ENCODE data around the gene TMCO4.
A peak's percentile ranks its signal among the peaks of the same experiment; 100 is the strongest.
"Not testable (repeated sequence)": the region's sequence is repeated elsewhere in the genome, so short reads cannot be mapped to it uniquely, and the experiment has no call there.

The TMCO4 gene

DNA sequence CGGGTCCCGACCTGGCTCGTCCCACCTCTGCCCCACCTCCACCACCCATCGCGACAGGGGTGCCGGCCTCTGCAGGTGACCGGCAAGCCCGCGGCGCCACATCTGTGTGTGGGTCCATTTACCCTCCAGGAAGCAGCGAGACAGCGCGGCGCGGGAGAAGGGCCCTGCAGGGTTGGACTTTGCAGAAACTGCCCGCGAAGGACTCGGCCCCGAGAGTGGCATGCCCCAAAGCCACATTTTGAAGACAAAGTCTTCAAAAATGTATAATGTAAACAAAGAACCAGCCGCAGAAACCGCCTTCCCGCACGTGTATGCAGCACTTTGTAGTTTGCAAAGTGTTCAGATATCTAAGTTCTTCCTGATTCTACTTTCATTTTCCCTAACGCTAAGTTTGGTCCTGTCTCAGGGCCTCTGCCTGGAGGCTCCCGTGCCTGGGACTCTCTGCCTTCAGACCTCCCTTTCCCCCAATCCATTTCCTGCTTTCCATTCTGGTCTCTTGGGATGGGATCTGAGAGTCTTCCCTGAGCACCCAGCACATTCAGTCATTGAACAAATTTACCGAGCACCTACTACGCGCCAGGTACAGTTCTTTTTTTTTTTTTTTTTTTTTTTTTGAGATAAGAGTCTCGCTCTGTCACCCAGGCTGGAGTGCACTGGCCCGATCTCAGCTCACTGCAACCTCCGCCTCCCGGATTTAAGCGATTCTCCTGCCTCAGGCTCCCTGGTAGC lies 524 bp upstream of the TMCO4 start:
- H3K4me3 Mint-ChIP-seq, result peak overlapping the region; percentile 83
- H3K9me3 Mint-ChIP-seq, result no peaks in the 10 kb centered on the region
- peaks cover 3% of the 10 kb centered on the region for H3K36me3 Mint-ChIP-seq (ENCODE audit: low read depth)
- peaks cover 9% of the 10 kb centered on the region for H3K27me3 Mint-ChIP-seq (ENCODE audit: low read depth)
- H3K4me1 Mint-ChIP-seq (ENCODE audit: low read depth), result peaks cover 15% of the 10 kb centered on the region
- H3K27ac Mint-ChIP-seq, result peak overlapping the region; percentile 78

DNA sequence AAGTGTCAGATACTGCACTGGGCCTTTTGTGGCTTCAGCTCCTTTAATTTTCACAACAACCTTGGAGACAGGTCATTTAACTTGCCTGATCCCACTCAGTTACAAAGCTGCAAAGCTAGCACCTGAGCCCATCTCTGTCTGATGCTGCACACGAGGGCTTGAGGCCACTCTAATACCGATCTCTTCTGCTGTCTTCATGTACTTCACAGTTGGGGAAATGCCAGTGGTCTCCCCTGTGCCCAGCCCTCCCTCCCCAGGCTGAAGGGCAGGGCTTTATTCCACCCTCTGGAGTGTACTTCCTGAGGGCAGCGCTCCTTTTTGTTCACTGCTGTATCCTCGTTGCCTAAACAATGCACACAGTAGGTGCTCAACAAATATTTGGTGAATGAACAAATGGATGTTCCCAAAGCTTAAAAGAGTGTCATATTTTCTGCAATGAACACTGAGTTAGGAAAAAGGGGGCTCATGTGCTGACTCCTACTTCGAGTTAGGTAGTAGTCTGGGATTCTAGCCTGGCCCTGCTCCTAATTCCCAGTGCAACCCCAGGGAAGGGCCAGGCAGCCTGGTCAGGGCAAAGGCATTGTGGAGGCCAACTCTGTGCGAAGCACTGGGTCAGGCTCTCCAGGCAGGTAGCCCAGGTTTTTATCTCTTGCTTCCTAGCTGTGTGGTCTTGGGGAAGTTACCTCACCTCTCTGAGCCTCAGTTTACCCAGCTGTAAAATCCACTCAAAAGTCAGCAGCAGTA lies 1.1 kb downstream of the TMCO4 start:
- Mint-ChIP-seq H3K27ac (peak overlapping the region; percentile 67), H3K36me3 (ENCODE audit: low read depth) (peaks cover 3% of the 10 kb centered on the region), H3K27me3 (ENCODE audit: low read depth) (peaks cover 5% of the 10 kb centered on the region), H3K4me1 (ENCODE audit: low read depth) (peaks cover 15% of the 10 kb centered on the region), H3K9me3 (no peaks in the 10 kb centered on the region), H3K4me3 (peak overlapping the region; percentile 71)

DNA sequence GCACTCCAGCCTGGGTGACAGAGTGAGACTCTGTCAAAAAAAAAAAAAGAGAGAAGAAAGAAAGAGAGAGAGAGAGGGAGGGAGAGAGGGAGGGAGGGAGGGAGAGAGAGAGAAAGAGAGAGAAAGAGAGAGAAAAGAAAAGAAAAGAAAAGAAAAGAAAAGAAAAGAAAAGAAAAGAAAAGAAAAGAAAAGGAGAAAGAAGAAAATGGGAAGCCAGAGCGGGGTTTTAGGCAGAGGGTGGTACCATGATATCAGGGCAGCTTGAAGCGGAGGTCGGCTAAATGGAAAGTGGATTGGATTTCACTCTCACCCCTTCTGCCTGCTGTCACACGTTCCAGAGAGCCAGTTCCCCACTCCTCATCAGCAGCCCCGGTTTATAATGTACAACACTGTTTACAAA lies 1.9 kb downstream of the TMCO4 start:
- H3K4me3 Mint-ChIP-seq, result peak overlapping the region; percentile 50
- peak overlapping the region; percentile 41 for H3K27ac Mint-ChIP-seq
- H3K9me3 Mint-ChIP-seq, result no peaks in the 10 kb centered on the region
- H3K27me3 Mint-ChIP-seq (ENCODE audit: low read depth), result peaks cover 5% of the 10 kb centered on the region
- peaks cover 15% of the 10 kb centered on the region for H3K4me1 Mint-ChIP-seq (ENCODE audit: low read depth)
- peaks cover 7% of the 10 kb centered on the region for H3K36me3 Mint-ChIP-seq (ENCODE audit: low read depth)

DNA sequence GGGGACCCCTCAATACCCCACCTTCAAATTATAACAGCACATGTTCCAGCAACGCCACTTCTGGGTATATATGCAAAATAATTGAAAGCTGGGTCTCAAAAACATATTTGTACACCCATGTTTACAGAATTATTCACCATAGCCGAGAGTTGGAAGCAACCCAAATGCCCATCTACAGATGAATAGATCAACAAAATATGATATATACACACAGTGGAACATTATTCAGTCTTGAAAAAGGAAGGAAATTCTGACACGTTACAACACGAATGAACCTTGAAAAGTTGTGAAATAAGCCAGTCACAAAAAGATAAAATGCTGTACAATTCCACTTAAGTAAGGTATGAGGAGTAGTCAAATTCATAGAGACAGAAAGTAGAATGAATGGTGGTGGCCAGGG lies 5.1 kb downstream of the TMCO4 start:
- Mint-ChIP-seq H3K4me3 (no peak overlapping the region), H3K27ac (no peak overlapping the region), H3K9me3 (peaks cover 4% of the 10 kb centered on the region), H3K4me1 (ENCODE audit: low read depth) (peaks cover 12% of the 10 kb centered on the region), H3K27me3 (ENCODE audit: low read depth) (no peaks in the 10 kb centered on the region), H3K36me3 (ENCODE audit: low read depth) (peaks cover 19% of the 10 kb centered on the region)

DNA sequence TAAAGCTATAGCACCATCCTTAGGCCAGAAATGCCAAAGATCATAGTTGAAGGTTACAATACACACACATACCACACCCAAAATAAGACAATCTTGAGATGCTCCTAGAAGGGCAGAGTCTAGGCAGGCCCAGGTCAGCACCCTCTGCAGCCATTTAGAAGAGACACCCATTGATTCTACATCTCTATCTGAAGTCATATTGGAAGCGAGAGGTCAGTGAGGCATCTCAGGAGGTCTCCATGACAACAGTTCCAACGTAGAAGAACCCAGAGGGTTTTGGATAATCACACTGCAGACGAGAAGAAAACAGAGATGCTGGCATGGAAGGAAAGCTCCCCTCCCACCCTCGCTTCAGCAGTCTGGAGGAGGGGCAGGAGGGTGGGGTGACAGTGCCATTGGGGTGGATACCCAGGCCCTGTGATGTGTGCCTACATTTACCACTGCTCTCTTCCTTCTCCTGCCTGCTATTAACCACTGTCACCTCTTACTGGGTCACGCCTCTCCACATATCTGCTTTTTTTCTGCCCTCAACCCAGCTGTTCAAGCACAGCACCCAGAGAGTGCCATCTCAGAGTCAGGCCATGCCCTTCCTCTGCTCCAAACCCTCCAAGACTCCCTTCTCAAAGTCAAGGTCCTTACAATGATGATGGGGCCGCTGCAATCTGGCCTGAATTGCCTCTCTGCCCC lies 6.2 kb downstream of the TMCO4 start:
- Mint-ChIP-seq H3K4me1 (ENCODE audit: low read depth) (peaks cover 5% of the 10 kb centered on the region), H3K27me3 (ENCODE audit: low read depth) (no peaks in the 10 kb centered on the region), H3K36me3 (ENCODE audit: low read depth) (peaks cover 19% of the 10 kb centered on the region), H3K4me3 (no peak overlapping the region), H3K9me3 (peaks cover 4% of the 10 kb centered on the region), H3K27ac (peak overlapping the region; percentile 46)

DNA sequence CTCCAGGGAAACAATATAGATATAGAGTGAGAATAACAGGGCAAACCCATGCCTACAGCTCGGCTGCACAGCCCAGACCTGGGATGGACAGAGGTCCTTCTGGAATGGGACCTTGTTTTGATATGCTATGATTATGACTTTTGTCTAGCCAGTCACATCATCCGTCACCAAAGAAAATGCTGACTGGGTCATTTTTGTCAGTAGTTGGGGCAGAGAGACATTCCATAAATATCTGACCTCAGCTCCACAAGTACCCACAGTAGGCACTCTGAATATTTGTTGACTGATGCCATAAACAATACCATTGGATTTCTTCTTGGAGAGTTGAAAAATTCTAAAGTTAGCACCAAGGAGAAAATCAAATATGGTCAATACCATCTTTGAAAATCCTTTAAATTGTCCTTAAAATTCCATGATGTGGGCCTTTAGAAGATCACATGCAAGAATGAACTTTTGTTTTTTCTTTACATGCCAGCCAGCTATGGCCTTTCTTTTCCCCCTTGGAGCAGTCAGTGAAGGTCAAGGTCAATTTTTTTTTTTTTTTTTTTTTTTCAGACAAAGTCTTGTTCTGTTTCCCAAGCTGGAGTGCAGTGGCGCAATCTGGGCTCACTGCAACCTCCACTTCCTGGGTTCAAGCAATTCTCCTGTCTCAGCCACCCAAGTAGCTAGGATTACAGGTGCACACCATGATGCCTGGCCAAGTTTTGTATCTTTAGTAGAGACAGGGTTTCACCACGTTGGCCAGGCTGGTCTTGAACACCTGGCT lies 7.3 kb downstream of the TMCO4 start:
- Mint-ChIP-seq H3K27me3 (ENCODE audit: low read depth) (no peaks in the 10 kb centered on the region), H3K9me3 (peaks cover 4% of the 10 kb centered on the region), H3K36me3 (ENCODE audit: low read depth) (peaks cover 19% of the 10 kb centered on the region), H3K4me1 (ENCODE audit: low read depth) (peaks cover 1% of the 10 kb centered on the region), H3K4me3 (no peak overlapping the region), H3K27ac (no peak overlapping the region)

DNA sequence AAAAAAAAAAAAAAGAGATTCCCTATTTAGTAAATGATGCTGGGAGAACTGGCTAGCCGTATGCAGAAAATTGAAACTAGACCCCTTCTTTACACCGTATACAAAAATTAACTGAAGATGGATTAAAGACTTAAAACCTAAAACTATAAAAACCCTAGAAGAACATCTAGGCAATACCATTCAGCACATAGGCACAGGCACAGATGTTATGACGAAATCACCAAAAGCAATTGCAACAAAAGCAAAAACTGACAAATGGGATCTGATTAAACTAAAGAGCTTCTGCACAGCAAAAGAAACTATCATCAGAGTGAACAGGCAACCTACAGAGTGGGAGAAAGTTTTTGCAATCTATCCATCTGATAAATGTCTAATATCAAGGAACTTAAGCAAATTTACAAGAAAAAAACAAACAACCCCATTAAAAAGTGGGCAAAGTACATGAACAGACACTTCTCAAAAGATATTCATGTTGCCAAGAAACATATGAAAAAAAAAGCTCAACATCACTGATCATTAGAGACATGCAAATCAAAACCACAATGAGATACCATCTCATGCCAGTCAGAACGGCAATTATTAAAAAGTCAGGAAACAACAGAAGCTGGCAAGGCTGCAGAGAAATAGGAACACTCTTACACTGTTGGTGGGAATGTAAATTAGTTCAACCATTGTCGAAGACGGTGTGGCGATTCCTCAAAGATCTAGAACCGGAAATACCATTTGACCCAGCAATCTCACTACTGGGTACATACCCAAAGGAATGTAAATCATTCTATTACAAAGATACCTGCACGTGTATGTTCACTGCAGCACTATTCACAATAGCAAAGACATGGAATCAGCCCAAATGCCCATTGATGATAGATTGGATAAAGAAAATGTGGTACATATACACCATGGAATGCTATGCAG lies 9.4 kb downstream of the TMCO4 start:
- H3K4me3 Mint-ChIP-seq; H3K27ac Mint-ChIP-seq; H3K4me1 Mint-ChIP-seq (ENCODE audit: low read depth); H3K9me3 Mint-ChIP-seq; H3K27me3 Mint-ChIP-seq (ENCODE audit: low read depth): not testable (repeated sequence)
- H3K36me3 Mint-ChIP-seq (ENCODE audit: low read depth), result peaks cover 16% of the 10 kb centered on the region

DNA sequence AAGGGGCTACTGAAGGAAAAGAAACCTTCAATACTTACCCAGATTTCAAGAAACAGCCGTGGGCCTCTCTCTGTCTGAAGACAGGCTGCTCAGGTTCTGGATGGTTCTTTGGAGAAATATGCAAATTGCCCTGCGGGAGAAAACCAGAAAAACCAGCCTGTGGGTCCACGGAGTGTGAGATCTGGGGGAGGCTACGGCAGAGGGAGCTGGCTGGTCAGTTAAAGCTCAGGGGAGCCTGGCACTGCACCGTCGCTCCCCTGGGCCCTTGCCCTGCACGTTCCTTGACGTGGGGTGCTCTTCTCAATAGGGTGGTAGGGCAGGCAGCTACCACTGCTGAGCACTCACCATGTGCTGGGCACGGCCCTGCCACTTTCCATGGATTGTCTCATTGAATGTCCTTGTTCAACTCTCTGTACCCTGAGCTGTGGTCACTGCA lies 12.7 kb downstream of the TMCO4 start:
- H3K27ac Mint-ChIP-seq, result no peak overlapping the region
- H3K27me3 Mint-ChIP-seq (ENCODE audit: low read depth), result no peaks in the 10 kb centered on the region
- peaks cover 8% of the 10 kb centered on the region for H3K36me3 Mint-ChIP-seq (ENCODE audit: low read depth)
- H3K4me3 Mint-ChIP-seq, result no peak overlapping the region
- H3K9me3 Mint-ChIP-seq, result peaks cover 2% of the 10 kb centered on the region
- H3K4me1 Mint-ChIP-seq (ENCODE audit: low read depth), result peaks cover 1% of the 10 kb centered on the region

DNA sequence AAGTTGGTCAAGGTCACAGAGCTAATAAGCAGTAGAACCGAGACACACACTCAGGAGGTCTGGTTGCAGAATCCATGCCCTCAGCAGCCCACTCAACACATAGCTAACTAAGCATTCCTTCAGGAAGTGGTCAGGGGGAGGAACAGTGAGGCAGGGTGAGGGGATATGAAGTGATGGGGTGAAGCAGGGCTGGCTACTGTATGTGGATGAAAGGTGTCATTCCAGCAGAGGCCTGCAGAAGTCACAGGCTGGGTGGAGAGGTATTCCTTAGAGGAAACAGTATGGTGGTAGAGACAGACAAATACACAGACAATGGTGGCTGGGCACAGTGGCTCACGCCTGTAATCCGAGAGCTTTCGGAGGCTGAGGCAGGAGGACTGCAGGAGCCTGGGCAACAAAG lies 14.1 kb downstream of the TMCO4 start:
- Mint-ChIP-seq H3K4me3 (no peak overlapping the region), H3K9me3 (no peaks in the 10 kb centered on the region), H3K27me3 (ENCODE audit: low read depth) (no peaks in the 10 kb centered on the region), H3K27ac (no peak overlapping the region), H3K4me1 (ENCODE audit: low read depth) (no peaks in the 10 kb centered on the region), H3K36me3 (ENCODE audit: low read depth) (peaks cover 3% of the 10 kb centered on the region)

DNA sequence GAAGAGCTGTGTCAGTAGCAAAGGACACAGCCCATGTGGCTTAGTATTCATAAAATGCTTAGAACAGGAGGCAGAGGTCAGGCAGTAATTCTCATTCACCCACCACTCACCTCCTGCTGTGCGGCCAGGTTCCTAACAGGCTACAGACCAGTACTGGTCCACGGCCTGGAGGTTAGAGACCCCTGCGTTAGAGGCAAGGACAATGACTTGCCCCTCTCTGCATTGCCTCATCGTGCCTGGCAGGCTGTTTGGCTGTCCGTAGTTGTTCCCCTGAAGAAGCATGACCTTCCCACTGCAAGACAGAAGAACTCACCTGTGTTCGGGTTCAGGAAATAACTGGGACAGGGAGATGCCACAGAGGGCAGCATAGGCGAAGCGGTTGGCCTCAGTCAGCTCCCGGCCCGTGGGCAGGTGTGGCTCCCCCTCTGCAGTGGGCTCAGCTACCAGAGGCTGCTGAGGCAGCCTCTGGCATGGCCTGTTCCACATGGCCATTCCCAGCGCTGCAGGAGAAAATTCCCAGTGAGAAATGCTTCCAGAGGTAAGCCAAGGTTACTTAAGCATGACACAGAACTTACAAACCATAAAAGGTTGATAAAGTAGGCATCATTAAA lies 19.3 kb downstream of the TMCO4 start:
- H3K4me3 Mint-ChIP-seq, result no peak overlapping the region
- H3K27me3 Mint-ChIP-seq (ENCODE audit: low read depth), result no peaks in the 10 kb centered on the region
- no peaks in the 10 kb centered on the region for H3K4me1 Mint-ChIP-seq (ENCODE audit: low read depth)
- H3K9me3 Mint-ChIP-seq, result no peaks in the 10 kb centered on the region
- peaks cover 8% of the 10 kb centered on the region for H3K36me3 Mint-ChIP-seq (ENCODE audit: low read depth)
- H3K27ac Mint-ChIP-seq, result no peak overlapping the region

DNA sequence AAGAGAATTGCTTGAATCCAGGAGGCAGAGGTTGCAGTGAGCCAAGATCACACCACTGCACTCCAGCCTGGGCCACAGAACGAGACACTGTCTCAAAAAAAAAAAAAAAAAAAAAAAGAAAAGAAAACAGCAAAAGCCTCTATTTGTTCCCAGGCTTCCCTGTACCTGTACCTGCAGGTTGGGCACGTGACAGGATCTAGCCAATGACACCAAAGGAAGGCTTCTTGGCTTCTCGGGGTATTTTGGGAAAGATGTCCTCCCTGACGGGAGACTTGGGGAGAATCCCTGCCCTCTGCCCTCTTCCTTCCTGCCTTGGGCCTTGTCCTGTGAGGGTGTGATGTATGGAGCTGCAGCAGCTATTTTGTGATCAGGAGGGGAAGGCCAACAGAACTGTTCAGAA lies 22.8 kb downstream of the TMCO4 start:
- H3K27ac Mint-ChIP-seq, result no peak overlapping the region
- no peaks in the 10 kb centered on the region for H3K27me3 Mint-ChIP-seq (ENCODE audit: low read depth)
- H3K4me3 Mint-ChIP-seq, result no peak overlapping the region
- peaks cover 7% of the 10 kb centered on the region for H3K36me3 Mint-ChIP-seq (ENCODE audit: low read depth)
- no peaks in the 10 kb centered on the region for H3K4me1 Mint-ChIP-seq (ENCODE audit: low read depth)
- no peaks in the 10 kb centered on the region for H3K9me3 Mint-ChIP-seq

DNA sequence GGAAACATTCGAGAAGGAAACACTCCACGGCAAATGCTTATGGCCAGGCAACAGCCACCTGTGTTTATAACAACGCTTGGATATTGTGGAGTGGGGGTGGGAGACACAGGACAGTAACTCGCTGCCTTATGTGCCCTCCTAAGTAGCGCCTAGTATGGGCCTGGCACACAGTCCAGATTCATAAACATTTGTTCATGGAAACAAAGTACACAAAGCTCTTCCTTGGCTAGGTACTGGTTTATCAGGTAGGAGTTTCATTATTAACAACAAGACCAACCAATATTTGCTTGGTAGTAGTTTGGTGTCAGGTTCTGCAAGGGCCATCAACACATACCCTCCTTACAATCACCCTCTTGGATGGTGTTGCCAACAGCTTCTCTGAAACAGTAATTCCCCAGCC lies 23.4 kb downstream of the TMCO4 start:
- Mint-ChIP-seq H3K4me3 (no peak overlapping the region), H3K36me3 (ENCODE audit: low read depth) (peaks cover 7% of the 10 kb centered on the region), H3K27ac (no peak overlapping the region), H3K9me3 (no peaks in the 10 kb centered on the region), H3K27me3 (ENCODE audit: low read depth) (no peaks in the 10 kb centered on the region), H3K4me1 (ENCODE audit: low read depth) (no peaks in the 10 kb centered on the region)

DNA sequence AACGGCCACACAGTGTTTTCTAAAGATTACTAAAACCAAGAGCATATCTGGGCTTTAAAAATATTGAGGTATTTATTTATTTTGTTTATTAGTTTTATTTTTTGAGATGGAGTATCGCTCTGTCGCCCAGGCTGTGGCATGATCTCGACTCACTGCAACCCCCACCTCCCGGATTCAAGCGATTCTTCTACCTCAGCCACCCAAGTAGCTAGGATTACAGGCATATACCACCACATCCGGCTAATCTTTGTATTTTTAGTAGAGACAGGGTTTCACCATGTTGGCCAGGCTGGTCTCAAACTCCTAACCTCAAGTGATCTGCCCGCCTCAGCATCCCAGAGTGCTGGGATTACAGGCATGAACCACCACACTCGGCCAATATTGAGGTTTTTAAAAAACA lies 23.9 kb downstream of the TMCO4 start:
- H3K27me3 Mint-ChIP-seq (ENCODE audit: low read depth), result no peaks in the 10 kb centered on the region
- H3K27ac Mint-ChIP-seq, result no peak overlapping the region
- H3K4me3 Mint-ChIP-seq, result no peak overlapping the region
- H3K36me3 Mint-ChIP-seq (ENCODE audit: low read depth), result peaks cover 7% of the 10 kb centered on the region
- no peaks in the 10 kb centered on the region for H3K9me3 Mint-ChIP-seq
- no peaks in the 10 kb centered on the region for H3K4me1 Mint-ChIP-seq (ENCODE audit: low read depth)

All from T-helper 1 cell treated with Interleukin-12 subunit alpha and Interleukin-12 subunit beta and Interleukin-4 antibody, amounts not matched to agents 30 μg/mL and 1 μg/mL, for 36 hours (primary cell).